Mucosa of rectum (tissue), 2 donors: ENCODE data around the gene GOLGA8J.
A peak's percentile ranks its signal among the peaks of the same experiment; 100 is the strongest.
"Not testable (repeated sequence)": the region's sequence is repeated elsewhere in the genome, so short reads cannot be mapped to it uniquely, and the experiment has no call there.

Experiments
- H3K27ac ChIP-seq, 2 donors: one replicate each; pipeline ENCODE4 v1.7.0; 2013; ENCODE audit warnings: inconsistent platforms in 2 of 2, low read depth in 2 of 2, low read length in 2 of 2
- H3K27me3 ChIP-seq, 2 donors: one replicate each; pipeline ENCODE4 v1.7.0; 2013; ENCODE audit warnings: low read length in 2 of 2; ENCODE audit not compliant: control insufficient read depth in 2 of 2, insufficient read depth in 2 of 2
- H3K36me3 ChIP-seq, 2 donors: one replicate each; pipeline ENCODE4 v1.7.0; 2013; ENCODE audit warnings: low read length in 2 of 2; ENCODE audit not compliant: control insufficient read depth in 2 of 2, insufficient read depth in 2 of 2
- H3K4me1 ChIP-seq, 2 donors: one replicate each; pipeline ENCODE4 v1.7.0; 2013; ENCODE audit warnings: low read length in 2 of 2, mild to moderate bottlenecking in 1 of 2; ENCODE audit not compliant: control insufficient read depth in 2 of 2, insufficient read depth in 2 of 2
- H3K4me3 ChIP-seq, 2 donors: one replicate each; pipeline ENCODE4 v1.7.0; 2013; ENCODE audit warnings: low read length in 2 of 2
- H3K9ac ChIP-seq, 2 donors: one replicate each; pipeline ENCODE4 v1.7.0; 2013; ENCODE audit warnings: low read length in 2 of 2, low read depth in 1 of 2, mild to moderate bottlenecking in 1 of 2
- H3K9me3 ChIP-seq, 2 donors: one replicate each; pipeline ENCODE4 v1.7.0; 2013; ENCODE audit warnings: low read length in 2 of 2; ENCODE audit not compliant: control insufficient read depth in 2 of 2
- donor health status: healthy.
- donor health status: Normal muscosa, but diverticular disease.

Gene GOLGA8J

GRCh38 chr15:30044826-30045225, 37.9 kb upstream of the GOLGA8J start:
- H3K9me3 ChIP-seq, H3K27ac ChIP-seq, H3K36me3 ChIP-seq, H3K27me3 ChIP-seq, H3K9ac ChIP-seq, H3K4me3 ChIP-seq, H3K4me1 ChIP-seq: not testable (repeated sequence)

- H3K36me3 ChIP-seq, H3K27me3 ChIP-seq, H3K9ac ChIP-seq, H3K4me1 ChIP-seq, H3K27ac ChIP-seq, H3K9me3 ChIP-seq: not testable (repeated sequence)
- peak overlapping the region; percentile 35 to 65 for H3K4me3 ChIP-seq
Measured at GRCh38 chr15:30045248-30046041, 37.3 kb upstream of the GOLGA8J start.

- no peak overlapping the region for H3K27ac ChIP-seq
- peaks cover 0 to 2% of the 10 kb centered on the region in 2 donors for H3K4me1 ChIP-seq
- H3K4me3 ChIP-seq, result no peak overlapping the region
- no peaks in the 10 kb centered on the region for H3K36me3 ChIP-seq
- peaks cover 0 to 2% of the 10 kb centered on the region in 2 donors for H3K27me3 ChIP-seq
- H3K9me3 ChIP-seq, result no peaks in the 10 kb centered on the region
- H3K9ac ChIP-seq, result no peak overlapping the region
Measured at GRCh38 chr15:30046430-30046829, 36.3 kb upstream of the GOLGA8J start.

- H3K4me1 ChIP-seq, result no peaks in the 10 kb centered on the region
- peaks cover 0 to 2% of the 10 kb centered on the region in 2 donors for H3K27me3 ChIP-seq
- no peak overlapping the region for H3K9ac ChIP-seq
- no peak overlapping the region for H3K4me3 ChIP-seq
- no peaks in the 10 kb centered on the region for H3K36me3 ChIP-seq
- H3K9me3 ChIP-seq, result no peaks in the 10 kb centered on the region
- H3K27ac ChIP-seq, result no peak overlapping the region
Measured at GRCh38 chr15:30055604-30056003, 27.2 kb upstream of the GOLGA8J start.

- Histone ChIP-seq H3K4me1 (no peaks in the 10 kb centered on the region), H3K36me3 (no peaks in the 10 kb centered on the region), H3K4me3 (no peak overlapping the region), H3K27ac (no peak overlapping the region), H3K9me3 (no peaks in the 10 kb centered on the region), H3K9ac (no peak overlapping the region), H3K27me3 (no peaks in the 10 kb centered on the region)
Measured at GRCh38 chr15:30056166-30056565, 26.6 kb upstream of the GOLGA8J start.

GRCh38 chr15:30059771-30060170, 23.0 kb upstream of the GOLGA8J start:
- no peak overlapping the region for H3K27ac ChIP-seq
- H3K4me3 ChIP-seq, result no peak overlapping the region
- H3K9me3 ChIP-seq, result no peaks in the 10 kb centered on the region

GRCh38 chr15:30062881-30063280, 19.9 kb upstream of the GOLGA8J start:
- no peak overlapping the region for H3K27ac ChIP-seq
- no peaks in the 10 kb centered on the region for H3K9me3 ChIP-seq
- H3K27me3 ChIP-seq, result no peaks in the 10 kb centered on the region
- H3K36me3 ChIP-seq, result no peaks in the 10 kb centered on the region
- H3K4me3 ChIP-seq, result no peak overlapping the region
- H3K9ac ChIP-seq, result no peak overlapping the region
- no peaks in the 10 kb centered on the region for H3K4me1 ChIP-seq

More at GRCh38 chr15:30059771-30060170, 23.0 kb upstream of the GOLGA8J start:
- H3K36me3 ChIP-seq, result no peaks in the 10 kb centered on the region
- H3K4me1 ChIP-seq, result no peaks in the 10 kb centered on the region
- H3K27me3 ChIP-seq, result no peaks in the 10 kb centered on the region
- no peak overlapping the region for H3K9ac ChIP-seq

GRCh38 chr15:30063835-30064546, 18.8 kb upstream of the GOLGA8J start:
- Histone ChIP-seq H3K27ac (no peak overlapping the region), H3K27me3 (no peaks in the 10 kb centered on the region), H3K9ac (no peak overlapping the region), H3K9me3 (no peaks in the 10 kb centered on the region), H3K36me3 (no peaks in the 10 kb centered on the region), H3K4me3 (no peak overlapping the region), H3K4me1 (no peaks in the 10 kb centered on the region)

GRCh38 chr15:30065025-30065801, 17.5 kb upstream of the GOLGA8J start:
- no peak overlapping the region for H3K27ac ChIP-seq

GRCh38 chr15:30068326-30068725, 14.4 kb upstream of the GOLGA8J start:
- no peaks in the 10 kb centered on the region for H3K4me1 ChIP-seq
- H3K4me3 ChIP-seq, result no peak overlapping the region
- H3K27ac ChIP-seq, result no peak overlapping the region
- no peaks in the 10 kb centered on the region for H3K36me3 ChIP-seq
- H3K9me3 ChIP-seq, result no peaks in the 10 kb centered on the region
- peaks cover 0 to 3% of the 10 kb centered on the region in 2 donors for H3K27me3 ChIP-seq
- H3K9ac ChIP-seq, result no peak overlapping the region

More at GRCh38 chr15:30065025-30065801, 17.5 kb upstream of the GOLGA8J start:
- Histone ChIP-seq H3K4me1 (no peaks in the 10 kb centered on the region), H3K9ac (no peak overlapping the region), H3K4me3 (no peak overlapping the region), H3K9me3 (no peaks in the 10 kb centered on the region), H3K27me3 (no peaks in the 10 kb centered on the region), H3K36me3 (no peaks in the 10 kb centered on the region)
